Measurements from ENCODE around the gene HIP1.

Gene HIP1

GRCh38 chr7:75716992-75717626 is 21.6 kb downstream of the HIP1 start:
- no peak overlapping the region for H3K27ac ChIP-seq (ENCODE audit: low read depth, low read length)
- no peak overlapping the region for H3K9ac ChIP-seq (ENCODE audit: low read length in 5 of 5)
- no peak overlapping the region for H3K4me3 ChIP-seq (ENCODE audit: low read depth in 1 of 5, low read length in 5 of 5)
- H3K36me3 ChIP-seq (ENCODE audit: control insufficient read depth in 5 of 5, insufficient read depth in 5 of 5, low read length in 5 of 5), result no peaks in the 10 kb centered on the region
- no peaks in the 10 kb centered on the region for H3K27me3 ChIP-seq (ENCODE audit: control insufficient read depth in 5 of 5, insufficient read depth in 4 of 5, low read length in 5 of 5)
- H3K4me1 ChIP-seq (ENCODE audit: control insufficient read depth in 5 of 5, insufficient read depth in 5 of 5, low read length in 5 of 5), result peaks cover 2 to 19% (median 13%) of the 10 kb centered on the region in 5 donors
- H3K9me3 ChIP-seq (ENCODE audit: control insufficient read depth in 5 of 5, low read length in 5 of 5), result no peaks in the 10 kb centered on the region

GRCh38 chr7:75715864-75716263 is 22.9 kb downstream of the HIP1 start:
- H3K36me3 ChIP-seq (ENCODE audit: control insufficient read depth in 5 of 5, insufficient read depth in 5 of 5, low read length in 5 of 5), result no peaks in the 10 kb centered on the region
- peaks cover 0 to 1% (median 0%) of the 10 kb centered on the region in 5 donors for H3K9me3 ChIP-seq (ENCODE audit: control insufficient read depth in 5 of 5, low read length in 5 of 5)
- peaks cover 2 to 29% (median 25%) of the 10 kb centered on the region in 5 donors for H3K4me1 ChIP-seq (ENCODE audit: control insufficient read depth in 5 of 5, insufficient read depth in 5 of 5, low read length in 5 of 5)
- no peak overlapping the region for H3K27ac ChIP-seq (ENCODE audit: low read depth, low read length)
- H3K9ac ChIP-seq (ENCODE audit: low read length in 5 of 5), result no peak overlapping the region
- H3K4me3 ChIP-seq (ENCODE audit: low read depth in 1 of 5, low read length in 5 of 5), result no peak overlapping the region
- H3K27me3 ChIP-seq (ENCODE audit: control insufficient read depth in 5 of 5, insufficient read depth in 4 of 5, low read length in 5 of 5), result no peaks in the 10 kb centered on the region

- no peaks in the 10 kb centered on the region for H3K27me3 ChIP-seq (ENCODE audit: control insufficient read depth in 5 of 5, insufficient read depth in 4 of 5, low read length in 5 of 5)
- peak overlapping the region in 1 of 5 donors; percentile 1 for H3K9ac ChIP-seq (ENCODE audit: low read length in 5 of 5)
- H3K9me3 ChIP-seq (ENCODE audit: control insufficient read depth in 5 of 5, low read length in 5 of 5), result peaks cover 0 to 13% (median 4%) of the 10 kb centered on the region in 5 donors
- peaks cover 2 to 29% (median 25%) of the 10 kb centered on the region in 5 donors for H3K4me1 ChIP-seq (ENCODE audit: control insufficient read depth in 5 of 5, insufficient read depth in 5 of 5, low read length in 5 of 5)
- H3K4me3 ChIP-seq (ENCODE audit: low read depth in 1 of 5, low read length in 5 of 5), result no peak overlapping the region
- no peaks in the 10 kb centered on the region for H3K36me3 ChIP-seq (ENCODE audit: control insufficient read depth in 5 of 5, insufficient read depth in 5 of 5, low read length in 5 of 5)
- peak overlapping the region; percentile 28 for H3K27ac ChIP-seq (ENCODE audit: low read depth, low read length)
Measured at GRCh38 chr7:75712517-75713361, 26.0 kb downstream of the HIP1 start.

GRCh38 chr7:75711656-75712514 is 26.9 kb downstream of the HIP1 start:
- H3K27me3 ChIP-seq (ENCODE audit: control insufficient read depth in 5 of 5, insufficient read depth in 4 of 5, low read length in 5 of 5), result no peaks in the 10 kb centered on the region
- no peaks in the 10 kb centered on the region for H3K36me3 ChIP-seq (ENCODE audit: control insufficient read depth in 5 of 5, insufficient read depth in 5 of 5, low read length in 5 of 5)
- H3K9ac ChIP-seq (ENCODE audit: low read length in 5 of 5), result peak overlapping the region in 2 of 5 donors; percentile 1 to 11
- H3K4me3 ChIP-seq (ENCODE audit: low read depth in 1 of 5, low read length in 5 of 5), result no peak overlapping the region
- peak overlapping the region; percentile 28 for H3K27ac ChIP-seq (ENCODE audit: low read depth, low read length)
- peaks cover 0 to 13% (median 4%) of the 10 kb centered on the region in 5 donors for H3K9me3 ChIP-seq (ENCODE audit: control insufficient read depth in 5 of 5, low read length in 5 of 5)
- H3K4me1 ChIP-seq (ENCODE audit: control insufficient read depth in 5 of 5, insufficient read depth in 5 of 5, low read length in 5 of 5), result peaks cover 2 to 29% (median 25%) of the 10 kb centered on the region in 5 donors

- H3K4me3 ChIP-seq (ENCODE audit: low read depth in 1 of 5, low read length in 5 of 5), result no peak overlapping the region
- peak overlapping the region; percentile 28 for H3K27ac ChIP-seq (ENCODE audit: low read depth, low read length)
- no peaks in the 10 kb centered on the region for H3K27me3 ChIP-seq (ENCODE audit: control insufficient read depth in 5 of 5, insufficient read depth in 4 of 5, low read length in 5 of 5)
- no peak overlapping the region for H3K9ac ChIP-seq (ENCODE audit: low read length in 5 of 5)
- H3K36me3 ChIP-seq (ENCODE audit: control insufficient read depth in 5 of 5, insufficient read depth in 5 of 5, low read length in 5 of 5), result no peaks in the 10 kb centered on the region
- peaks cover 2 to 29% (median 25%) of the 10 kb centered on the region in 5 donors for H3K4me1 ChIP-seq (ENCODE audit: control insufficient read depth in 5 of 5, insufficient read depth in 5 of 5, low read length in 5 of 5)
- peaks cover 0 to 13% (median 4%) of the 10 kb centered on the region in 5 donors for H3K9me3 ChIP-seq (ENCODE audit: control insufficient read depth in 5 of 5, low read length in 5 of 5)
Measured at GRCh38 chr7:75711076-75711475, 27.7 kb downstream of the HIP1 start.

GRCh38 chr7:75704928-75705327 is 33.8 kb downstream of the HIP1 start:
- Histone ChIP-seq H3K4me1 (ENCODE audit: control insufficient read depth in 5 of 5, insufficient read depth in 5 of 5, low read length in 5 of 5) (peaks cover 0 to 3% (median 0%) of the 10 kb centered on the region in 5 donors), H3K36me3 (ENCODE audit: control insufficient read depth in 5 of 5, insufficient read depth in 5 of 5, low read length in 5 of 5) (peaks cover 0 to 6% (median 4%) of the 10 kb centered on the region in 5 donors), H3K27me3 (ENCODE audit: control insufficient read depth in 5 of 5, insufficient read depth in 4 of 5, low read length in 5 of 5) (no peaks in the 10 kb centered on the region), H3K9ac (ENCODE audit: low read length in 5 of 5) (no peak overlapping the region), H3K9me3 (ENCODE audit: control insufficient read depth in 5 of 5, low read length in 5 of 5) (peaks cover 0 to 9% (median 4%) of the 10 kb centered on the region in 5 donors), H3K27ac (ENCODE audit: low read depth, low read length) (no peak overlapping the region), H3K4me3 (ENCODE audit: low read depth in 1 of 5, low read length in 5 of 5) (no peak overlapping the region)

GRCh38 chr7:75702515-75702914 is 36.2 kb downstream of the HIP1 start:
- no peaks in the 10 kb centered on the region for H3K9me3 ChIP-seq (ENCODE audit: control insufficient read depth in 5 of 5, low read length in 5 of 5)
- no peak overlapping the region for H3K4me3 ChIP-seq (ENCODE audit: low read depth in 1 of 5, low read length in 5 of 5)
- no peaks in the 10 kb centered on the region for H3K27me3 ChIP-seq (ENCODE audit: control insufficient read depth in 5 of 5, insufficient read depth in 4 of 5, low read length in 5 of 5)
- H3K9ac ChIP-seq (ENCODE audit: low read length in 5 of 5), result no peak overlapping the region
- H3K4me1 ChIP-seq (ENCODE audit: control insufficient read depth in 5 of 5, insufficient read depth in 5 of 5, low read length in 5 of 5), result peaks cover 0 to 3% (median 0%) of the 10 kb centered on the region in 5 donors
- peaks cover 0 to 14% (median 4%) of the 10 kb centered on the region in 5 donors for H3K36me3 ChIP-seq (ENCODE audit: control insufficient read depth in 5 of 5, insufficient read depth in 5 of 5, low read length in 5 of 5)
- H3K27ac ChIP-seq (ENCODE audit: low read depth, low read length), result no peak overlapping the region

GRCh38 chr7:75699993-75700392 is 38.7 kb downstream of the HIP1 start:
- Histone ChIP-seq H3K27me3 (ENCODE audit: control insufficient read depth in 5 of 5, insufficient read depth in 4 of 5, low read length in 5 of 5) (no peaks in the 10 kb centered on the region), H3K4me3 (ENCODE audit: low read depth in 1 of 5, low read length in 5 of 5) (no peak overlapping the region), H3K27ac (ENCODE audit: low read depth, low read length) (no peak overlapping the region), H3K4me1 (ENCODE audit: control insufficient read depth in 5 of 5, insufficient read depth in 5 of 5, low read length in 5 of 5) (peaks cover 0 to 7% (median 3%) of the 10 kb centered on the region in 5 donors), H3K9me3 (ENCODE audit: control insufficient read depth in 5 of 5, low read length in 5 of 5) (no peaks in the 10 kb centered on the region), H3K36me3 (ENCODE audit: control insufficient read depth in 5 of 5, insufficient read depth in 5 of 5, low read length in 5 of 5) (peaks cover 0 to 14% (median 4%) of the 10 kb centered on the region in 5 donors), H3K9ac (ENCODE audit: low read length in 5 of 5) (no peak overlapping the region)

GRCh38 chr7:75698358-75698757 is 40.4 kb downstream of the HIP1 start:
- H3K9ac ChIP-seq (ENCODE audit: low read length in 5 of 5), result no peak overlapping the region
- H3K27me3 ChIP-seq (ENCODE audit: control insufficient read depth in 5 of 5, insufficient read depth in 4 of 5, low read length in 5 of 5), result no peaks in the 10 kb centered on the region
- no peak overlapping the region for H3K4me3 ChIP-seq (ENCODE audit: low read depth in 1 of 5, low read length in 5 of 5)
- peaks cover 0 to 14% (median 4%) of the 10 kb centered on the region in 5 donors for H3K36me3 ChIP-seq (ENCODE audit: control insufficient read depth in 5 of 5, insufficient read depth in 5 of 5, low read length in 5 of 5)
- no peak overlapping the region for H3K27ac ChIP-seq (ENCODE audit: low read depth, low read length)
- peaks cover 0 to 9% (median 3%) of the 10 kb centered on the region in 5 donors for H3K4me1 ChIP-seq (ENCODE audit: control insufficient read depth in 5 of 5, insufficient read depth in 5 of 5, low read length in 5 of 5)
- no peaks in the 10 kb centered on the region for H3K9me3 ChIP-seq (ENCODE audit: control insufficient read depth in 5 of 5, low read length in 5 of 5)
